ENCODE results near the gene CNOT11.
"Not testable (repeated sequence)": the region's sequence is repeated elsewhere in the genome, so short reads cannot be mapped to it uniquely, and the experiment has no call there.

CNOT11 gene

DNA sequence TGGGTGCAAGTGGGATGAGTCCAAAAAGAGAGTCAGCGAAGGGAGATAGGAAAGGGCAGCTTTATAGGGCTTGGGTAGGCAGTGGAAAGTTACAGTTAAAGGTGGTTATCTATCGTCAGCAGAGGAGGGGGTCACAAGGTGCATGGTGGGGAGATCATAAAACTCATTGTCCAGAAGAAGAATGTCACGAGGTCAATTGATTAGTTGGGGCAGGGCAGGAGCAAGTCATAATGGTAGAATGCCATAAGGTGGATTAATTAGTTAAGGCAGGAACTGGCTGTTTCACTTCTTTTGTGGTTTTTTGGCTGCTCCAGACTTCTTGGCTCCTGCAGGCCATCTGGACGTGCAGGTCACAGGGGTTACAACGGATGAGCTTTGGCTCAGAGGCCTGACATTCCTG is 3.9 kb upstream of the CNOT11 start:
- DNase-seq = not testable (repeated sequence)

GRCh38 chr2:101249826-101250225 is 2.9 kb upstream of the CNOT11 start:
- DNase-seq = no peak

- not testable (repeated sequence) for DNase-seq
These were observed 1.4 kb upstream of the CNOT11 start for GRCh38 chr2:101251246-101251781.

DNA sequence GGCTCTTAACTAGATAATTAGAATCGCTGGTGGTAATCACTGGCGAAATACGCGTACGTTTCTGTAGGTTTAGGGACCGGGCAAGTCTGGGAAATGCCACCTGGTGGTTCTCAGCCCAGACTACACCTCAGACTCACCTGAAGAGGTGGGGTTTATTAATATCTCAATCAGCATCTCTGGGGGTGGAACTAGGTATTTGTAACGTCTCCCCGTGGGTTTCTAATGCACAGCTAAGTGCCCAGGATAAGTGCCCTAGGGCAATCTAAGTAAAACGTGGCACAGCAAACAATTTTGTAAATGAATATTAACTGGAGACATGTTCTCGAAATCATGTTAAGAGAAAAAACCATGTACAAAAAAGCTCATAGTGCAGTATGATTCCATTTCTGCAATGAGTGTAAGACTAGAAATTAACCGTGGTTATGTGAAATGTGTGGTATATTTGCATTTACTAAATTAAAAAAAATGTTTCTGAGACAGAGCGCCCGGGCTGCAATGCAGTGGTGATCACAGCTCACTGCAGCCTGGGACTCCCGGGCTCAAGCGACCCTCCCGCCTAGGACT is 760 bp upstream of the CNOT11 start:
- DNase-seq = peak; percentile 24

DNA sequence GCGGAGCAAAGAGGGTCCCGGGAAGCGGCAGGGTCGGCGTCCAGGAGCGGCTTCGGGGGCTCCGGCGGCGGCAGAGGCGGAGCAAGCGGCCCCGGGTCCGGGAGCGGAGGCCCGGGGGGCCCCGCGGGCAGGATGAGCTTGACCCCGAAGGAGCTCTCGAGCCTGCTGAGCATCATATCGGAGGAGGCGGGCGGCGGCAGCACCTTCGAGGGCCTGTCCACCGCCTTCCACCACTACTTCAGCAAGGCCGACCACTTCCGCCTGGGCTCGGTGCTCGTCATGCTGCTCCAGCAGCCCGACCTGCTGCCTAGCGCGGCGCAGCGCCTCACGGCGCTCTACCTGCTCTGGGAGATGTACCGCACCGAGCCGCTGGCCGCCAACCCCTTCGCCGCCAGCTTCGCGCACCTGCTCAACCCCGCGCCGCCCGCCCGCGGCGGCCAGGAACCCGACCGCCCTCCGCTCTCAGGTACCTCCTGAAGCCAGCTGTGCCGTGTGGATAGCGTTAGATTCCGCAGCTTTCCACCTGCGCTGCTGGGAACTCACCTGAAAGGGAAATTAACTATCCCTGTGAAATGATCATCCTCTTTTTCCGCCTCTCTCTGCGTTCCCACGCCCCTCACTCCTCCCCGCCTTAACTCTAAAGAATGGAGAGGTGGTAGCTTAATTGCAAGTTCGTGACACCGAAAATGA is 472 bp downstream of the CNOT11 start:
- DNase-seq = peak; percentile 79

- DNase-seq = no peak
These were observed 1.2 kb downstream of the CNOT11 start for GRCh38 chr2:101253703-101254450.

DNA sequence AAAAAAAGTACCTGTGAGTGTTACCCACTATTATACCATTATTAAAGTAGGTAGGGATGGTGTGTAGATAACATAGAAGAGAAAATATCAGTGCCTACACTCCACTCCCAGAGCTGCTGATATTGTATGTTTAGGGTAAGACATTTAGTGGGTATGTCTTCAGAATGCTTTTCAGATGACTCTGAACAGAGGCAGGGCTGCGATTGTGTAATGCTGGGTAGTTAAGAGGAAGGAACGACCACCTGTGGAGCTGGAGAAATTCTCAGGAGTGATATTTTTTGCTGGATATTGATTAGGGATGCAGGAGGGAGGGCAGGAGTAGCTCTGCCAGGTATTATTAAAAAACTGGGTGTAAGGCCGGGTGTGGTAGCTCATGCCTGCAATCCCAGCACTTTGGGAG is 2.8 kb downstream of the CNOT11 start:
- DNase-seq = no peak

- no peak for DNase-seq
These were observed 3.6 kb downstream of the CNOT11 start for GRCh38 chr2:101256316-101256715.

- no peak for DNase-seq
These were observed 6.1 kb downstream of the CNOT11 start for GRCh38 chr2:101258804-101259203.

DNA sequence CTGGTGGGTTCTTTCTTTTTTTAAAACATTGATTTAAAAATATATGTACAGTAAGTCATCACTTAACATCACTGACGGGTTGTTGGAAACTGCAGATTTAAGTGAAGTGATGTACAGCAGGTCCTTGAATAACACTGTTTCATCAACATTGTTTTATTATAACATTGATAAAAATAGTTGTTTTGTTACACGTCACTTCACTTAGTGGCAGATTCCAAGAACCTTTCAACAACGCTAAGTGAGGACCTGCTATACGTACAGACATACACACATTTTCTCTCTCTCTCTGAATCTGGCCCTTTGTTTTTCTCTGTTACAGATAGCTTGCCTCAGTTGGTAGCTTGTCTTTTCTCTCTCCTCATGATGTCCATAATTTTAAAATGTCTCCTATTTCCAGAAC is 9.5 kb downstream of the CNOT11 start:
- DNase-seq = no peak

GRCh38 chr2:101263377-101263800 is 10.7 kb downstream of the CNOT11 start:
- no peak for DNase-seq

GRCh38 chr2:101264360-101264939 is 11.8 kb downstream of the CNOT11 start:
- no peak for DNase-seq

- DNase-seq = no peak
These were observed 13.3 kb downstream of the CNOT11 start for GRCh38 chr2:101265893-101266499.

- DNase-seq = no peak
These were observed 15.3 kb downstream of the CNOT11 start for GRCh38 chr2:101267671-101268656.

DNA sequence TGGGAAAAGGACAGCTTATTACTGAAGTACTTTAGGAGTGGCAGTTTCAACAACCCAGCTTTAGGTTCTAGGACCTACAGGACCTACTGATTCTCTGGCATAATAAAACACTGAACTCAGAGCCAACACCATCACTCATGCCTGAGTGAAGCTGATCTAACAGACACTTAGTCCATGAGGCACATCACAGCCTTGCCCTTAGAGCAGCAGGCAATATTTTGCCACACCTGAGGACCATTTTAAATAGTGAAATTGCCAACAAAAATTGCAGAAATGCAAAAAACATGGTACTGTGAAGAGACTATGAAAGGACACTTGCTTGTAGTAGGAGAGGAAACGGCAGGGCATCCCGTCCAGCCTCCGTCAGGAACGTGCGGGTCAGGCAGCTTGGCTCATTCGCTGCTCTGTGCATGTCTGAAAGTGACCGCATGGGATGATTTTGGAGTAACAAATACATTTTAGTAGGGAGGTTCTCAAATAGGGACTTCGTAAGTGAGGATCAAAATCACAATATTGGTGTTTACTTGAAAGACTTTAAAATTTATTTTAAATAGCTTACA is 18.1 kb downstream of the CNOT11 start:
- DNase-seq = no peak

DNA sequence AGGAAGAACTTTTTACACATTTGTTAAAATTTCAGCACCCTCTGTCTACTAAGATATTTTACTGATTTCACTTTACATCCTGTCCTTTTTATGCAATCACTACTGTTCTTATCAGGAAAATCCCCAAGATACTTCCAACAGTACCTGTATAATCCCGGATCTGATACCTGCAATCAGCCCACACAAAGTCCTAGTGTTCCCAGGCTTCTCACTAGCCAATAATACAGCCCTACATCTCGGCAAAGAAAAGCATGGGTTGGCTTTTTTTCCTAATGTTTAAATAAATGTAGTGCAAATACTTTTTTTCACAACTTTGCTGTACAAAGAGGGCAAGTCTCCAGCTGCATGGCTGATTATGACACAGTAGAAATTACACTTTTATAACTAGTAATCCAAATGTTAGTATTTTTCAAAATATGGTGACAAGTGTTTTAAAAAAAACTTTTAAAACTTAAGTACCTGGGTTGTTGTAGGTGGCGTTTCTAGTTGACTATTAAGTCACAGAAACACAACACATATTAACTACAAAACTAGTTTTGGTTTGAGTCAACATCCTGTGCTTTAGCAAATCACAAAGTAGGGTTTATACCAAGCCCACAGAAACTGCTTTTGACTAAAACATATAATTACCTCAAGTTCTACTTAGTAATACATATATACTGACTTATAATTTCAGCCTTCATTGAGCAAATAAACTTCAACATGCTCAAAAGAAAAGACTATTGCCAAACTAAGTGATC is 19.5 kb downstream of the CNOT11 start:
- DNase-seq = no peak

DNA sequence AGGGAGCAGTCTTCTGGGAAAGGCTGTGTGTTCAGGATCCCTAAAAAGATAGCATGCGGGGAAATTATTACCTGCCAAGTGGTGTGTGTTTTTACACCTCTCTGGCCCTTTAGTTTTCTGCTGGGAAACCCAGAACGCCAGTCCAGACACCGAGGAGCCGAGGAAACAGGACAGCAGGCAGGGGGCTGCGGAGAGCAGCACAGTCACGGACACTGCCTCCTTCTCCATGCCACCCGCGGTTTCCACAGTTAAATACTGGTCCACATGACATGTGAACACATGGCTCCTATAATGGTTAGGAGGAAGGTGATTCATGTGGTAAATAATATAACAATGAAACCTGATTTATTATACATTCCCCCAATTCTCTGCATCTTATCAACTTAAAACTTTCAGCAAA is 20.4 kb downstream of the CNOT11 start:
- DNase-seq = no peak

- DNase-seq = no peak
These were observed 21.5 kb downstream of the CNOT11 start for GRCh38 chr2:101274142-101274541.

DNA sequence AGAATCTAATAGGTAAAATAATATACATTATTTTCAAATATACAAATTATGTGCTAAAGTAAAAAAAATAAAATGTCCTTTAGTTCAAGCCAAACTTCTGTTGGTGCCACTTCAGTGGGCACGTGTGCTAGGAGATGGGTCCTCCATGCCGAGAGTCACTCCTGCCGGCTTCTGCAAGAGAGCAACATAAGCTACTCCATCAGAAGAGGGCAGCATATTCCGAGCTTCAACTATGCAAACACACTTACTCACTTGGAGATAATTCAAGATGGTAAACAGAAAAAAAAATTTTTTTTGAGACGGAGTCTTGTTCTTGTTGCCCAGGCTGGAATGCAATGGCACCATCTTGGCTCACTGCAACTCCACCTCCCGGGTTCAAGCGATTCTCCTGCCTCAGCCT is 24.4 kb downstream of the CNOT11 start:
- no peak for DNase-seq

GRCh38 chr2:101278925-101279324 is 26.2 kb downstream of the CNOT11 start:
- no peak for DNase-seq

GRCh38 chr2:101281482-101281881 is 28.8 kb downstream of the CNOT11 start:
- no peak for DNase-seq

All from central memory CD4-positive, alpha-beta T cell (primary cell).